ENCODE data around the gene APEH.

APEH gene

DNA sequence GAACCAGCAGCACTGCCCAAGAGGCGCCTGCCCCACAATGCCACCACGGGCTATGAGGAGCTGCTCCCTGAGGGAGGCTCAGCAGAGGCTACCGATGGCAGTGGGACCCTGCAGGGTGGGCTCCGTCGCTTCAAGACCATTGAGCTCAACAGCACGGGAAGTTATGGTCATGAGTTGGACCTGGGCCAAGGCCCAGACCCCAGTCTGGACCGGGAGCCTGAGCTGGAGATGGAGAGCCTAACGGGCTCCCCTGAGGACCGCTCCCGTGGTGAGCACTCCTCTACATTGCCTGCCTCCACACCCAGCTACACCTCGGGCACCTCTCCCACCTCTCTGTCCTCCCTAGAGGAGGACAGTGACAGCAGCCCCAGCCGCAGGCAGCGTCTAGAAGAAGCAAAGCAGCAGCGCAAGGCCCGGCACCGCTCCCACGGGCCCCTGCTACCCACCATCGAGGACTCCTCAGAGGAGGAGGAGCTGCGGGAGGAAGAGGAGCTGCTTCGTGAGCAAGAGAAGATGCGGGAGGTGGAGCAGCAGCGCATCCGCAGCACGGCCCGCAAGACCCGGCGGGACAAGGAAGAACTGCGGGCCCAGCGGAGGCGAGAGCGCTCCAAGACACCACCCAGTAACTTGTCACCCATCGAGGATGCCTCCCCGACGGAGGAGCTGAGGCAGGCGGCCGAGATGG is 21.8 kb upstream of the APEH start:
- DNase-seq, result no peak

DNA sequence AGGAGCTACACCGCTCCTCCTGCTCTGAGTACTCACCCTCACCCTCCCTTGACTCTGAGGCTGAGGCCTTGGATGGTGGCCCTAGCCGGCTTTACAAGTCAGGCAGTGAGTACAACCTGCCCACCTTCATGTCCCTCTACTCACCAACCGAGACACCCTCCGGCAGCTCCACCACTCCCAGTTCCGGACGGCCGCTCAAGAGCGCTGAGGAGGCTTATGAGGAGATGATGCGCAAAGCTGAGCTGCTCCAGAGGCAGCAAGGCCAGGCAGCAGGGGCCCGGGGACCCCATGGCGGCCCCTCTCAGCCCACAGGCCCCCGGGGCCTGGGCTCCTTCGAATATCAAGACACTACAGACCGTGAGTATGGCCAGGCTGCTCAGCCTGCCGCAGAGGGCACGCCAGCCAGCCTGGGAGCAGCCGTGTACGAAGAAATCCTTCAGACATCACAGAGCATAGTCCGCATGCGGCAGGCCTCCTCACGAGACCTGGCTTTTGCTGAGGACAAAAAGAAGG is 21.2 kb upstream of the APEH start:
- no peak for DNase-seq

DNA sequence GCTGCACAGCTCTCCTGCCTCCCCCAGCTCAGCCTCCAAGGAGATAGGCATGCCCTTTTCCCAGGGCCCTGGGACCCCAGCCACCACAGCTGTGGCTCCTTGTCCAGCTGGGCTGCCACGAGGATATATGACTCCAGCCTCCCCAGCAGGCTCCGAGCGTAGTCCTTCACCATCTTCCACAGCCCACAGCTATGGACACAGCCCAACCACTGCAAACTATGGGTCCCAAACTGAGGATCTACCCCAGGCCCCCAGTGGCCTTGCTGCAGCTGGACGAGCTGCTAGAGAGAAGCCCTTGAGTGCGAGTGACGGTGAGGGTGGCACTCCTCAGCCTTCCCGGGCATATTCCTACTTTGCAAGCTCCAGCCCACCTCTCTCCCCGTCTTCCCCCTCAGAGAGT is 20.5 kb upstream of the APEH start:
- DNase-seq, result no peak

DNA sequence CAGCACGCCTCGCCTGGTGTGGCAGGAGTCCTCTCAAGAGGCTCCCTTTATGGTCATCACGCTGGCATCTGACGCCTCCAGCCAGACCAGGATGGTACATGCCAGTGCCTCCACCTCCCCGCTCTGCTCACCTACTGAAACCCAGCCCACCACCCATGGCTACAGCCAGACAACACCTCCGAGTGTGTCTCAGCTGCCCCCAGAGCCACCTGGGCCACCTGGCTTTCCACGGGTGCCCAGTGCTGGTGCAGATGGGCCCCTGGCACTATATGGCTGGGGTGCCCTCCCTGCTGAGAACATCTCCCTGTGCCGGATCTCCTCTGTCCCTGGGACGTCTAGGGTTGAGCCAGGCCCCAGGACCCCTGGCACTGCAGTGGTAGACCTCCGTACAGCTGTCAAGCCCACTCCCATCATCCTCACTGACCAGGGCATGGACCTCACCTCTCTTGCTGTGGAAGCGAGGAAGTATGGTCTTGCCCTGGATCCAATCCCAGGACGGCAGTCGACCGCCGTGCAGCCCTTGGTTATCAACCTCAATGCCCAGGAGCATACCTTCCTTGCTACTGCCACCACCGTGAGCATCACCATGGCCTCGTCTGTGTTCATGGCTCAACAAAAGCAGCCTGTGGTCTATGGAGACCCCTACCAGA is 19.9 kb upstream of the APEH start:
- no peak for DNase-seq

GRCh38 chr3:49654955-49655556 is 19.1 kb upstream of the APEH start:
- DNase-seq, result no peak

DNA sequence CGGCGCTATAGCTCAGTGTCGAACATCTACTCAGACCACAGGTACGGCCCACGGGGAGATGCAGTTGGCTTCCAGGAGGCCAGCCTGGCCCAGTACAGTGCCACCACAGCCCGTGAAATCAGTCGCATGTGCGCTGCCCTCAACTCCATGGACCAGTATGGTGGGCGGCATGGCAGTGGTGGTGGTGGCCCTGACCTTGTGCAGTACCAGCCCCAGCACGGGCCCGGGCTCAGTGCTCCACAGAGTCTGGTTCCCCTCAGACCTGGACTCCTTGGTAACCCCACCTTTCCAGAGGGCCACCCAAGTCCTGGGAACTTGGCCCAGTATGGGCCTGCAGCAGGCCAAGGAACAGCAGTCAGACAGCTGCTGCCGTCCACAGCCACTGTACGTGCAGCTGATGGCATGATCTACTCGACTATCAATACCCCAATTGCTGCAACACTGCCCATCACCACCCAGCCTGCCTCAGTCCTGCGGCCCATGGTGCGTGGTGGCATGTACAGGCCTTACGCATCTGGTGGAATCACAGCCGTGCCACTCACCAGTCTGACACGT is 18.3 kb upstream of the APEH start:
- no peak for DNase-seq

DNA sequence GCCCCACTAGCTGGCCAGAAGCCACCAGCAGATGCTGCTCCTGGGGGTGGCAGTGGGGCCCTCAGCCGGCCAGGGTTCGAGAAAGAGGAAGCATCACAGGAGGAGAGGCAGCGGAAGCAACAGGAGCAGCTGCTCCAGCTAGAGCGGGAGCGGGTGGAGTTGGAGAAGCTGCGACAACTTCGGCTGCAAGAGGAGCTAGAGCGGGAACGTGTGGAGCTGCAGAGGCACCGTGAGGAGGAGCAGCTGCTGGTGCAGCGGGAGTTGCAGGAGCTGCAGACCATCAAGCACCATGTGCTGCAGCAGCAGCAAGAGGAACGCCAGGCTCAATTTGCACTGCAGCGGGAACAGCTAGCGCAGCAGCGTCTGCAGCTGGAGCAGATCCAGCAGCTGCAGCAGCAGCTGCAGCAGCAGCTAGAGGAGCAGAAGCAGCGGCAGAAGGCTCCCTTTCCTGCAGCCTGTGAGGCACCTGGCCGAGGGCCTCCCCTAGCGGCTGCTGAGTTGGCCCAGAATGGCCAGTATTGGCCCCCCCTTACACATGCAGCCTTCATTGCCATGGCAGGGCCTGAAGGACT is 17.5 kb upstream of the APEH start:
- peak; percentile 93 to 94 for DNase-seq

DNA sequence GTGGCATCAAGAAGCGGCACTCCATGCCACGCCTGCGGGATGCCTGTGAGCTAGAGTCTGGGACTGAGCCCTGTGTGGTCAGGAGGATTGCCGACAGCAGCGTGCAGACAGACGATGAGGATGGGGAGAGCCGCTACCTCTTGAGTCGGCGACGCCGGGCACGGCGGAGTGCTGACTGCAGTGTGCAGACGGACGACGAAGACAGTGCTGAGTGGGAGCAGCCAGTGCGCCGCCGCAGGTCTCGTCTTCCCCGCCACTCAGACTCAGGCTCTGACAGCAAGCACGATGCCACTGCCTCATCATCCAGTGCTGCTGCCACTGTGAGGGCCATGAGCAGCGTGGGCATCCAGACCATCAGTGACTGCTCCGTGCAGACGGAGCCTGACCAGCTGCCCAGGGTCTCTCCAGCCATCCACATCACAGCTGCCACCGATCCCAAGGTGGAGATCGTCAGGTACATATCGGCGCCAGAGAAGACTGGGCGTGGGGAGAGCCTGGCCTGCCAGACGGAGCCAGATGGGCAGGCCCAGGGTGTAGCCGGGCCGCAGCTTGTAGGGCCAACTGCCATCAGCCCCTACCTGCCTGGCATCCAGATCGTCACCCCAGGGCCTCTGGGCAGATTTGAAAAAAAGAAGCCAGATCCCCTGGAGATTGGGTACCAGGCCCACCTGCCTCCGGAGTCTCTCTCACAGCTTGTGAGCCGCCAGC is 16.8 kb upstream of the APEH start:
- DNase-seq, result no peak

GRCh38 chr3:49658711-49659110 is 15.4 kb upstream of the APEH start:
- no peak for DNase-seq

DNA sequence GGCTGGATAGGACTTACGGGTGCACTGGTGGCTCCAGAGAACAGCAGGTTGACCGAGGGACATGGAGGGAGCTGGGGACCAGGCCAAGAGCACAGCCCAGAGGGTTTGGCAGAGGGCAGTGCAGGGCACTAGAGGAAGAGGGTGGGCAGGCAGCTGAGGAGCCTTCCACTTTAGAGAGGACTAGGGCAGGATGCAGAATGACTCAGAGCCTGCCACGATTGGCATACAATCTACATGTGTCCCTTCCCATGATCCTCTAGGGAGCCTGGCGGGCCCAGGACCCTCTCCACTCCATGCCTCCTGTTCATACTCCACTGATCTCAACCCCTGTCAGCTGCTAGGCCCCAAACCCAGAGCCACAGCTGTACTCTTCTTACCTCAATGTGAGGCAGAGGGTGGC is 14.4 kb upstream of the APEH start:
- DNase-seq, result no peak

DNA sequence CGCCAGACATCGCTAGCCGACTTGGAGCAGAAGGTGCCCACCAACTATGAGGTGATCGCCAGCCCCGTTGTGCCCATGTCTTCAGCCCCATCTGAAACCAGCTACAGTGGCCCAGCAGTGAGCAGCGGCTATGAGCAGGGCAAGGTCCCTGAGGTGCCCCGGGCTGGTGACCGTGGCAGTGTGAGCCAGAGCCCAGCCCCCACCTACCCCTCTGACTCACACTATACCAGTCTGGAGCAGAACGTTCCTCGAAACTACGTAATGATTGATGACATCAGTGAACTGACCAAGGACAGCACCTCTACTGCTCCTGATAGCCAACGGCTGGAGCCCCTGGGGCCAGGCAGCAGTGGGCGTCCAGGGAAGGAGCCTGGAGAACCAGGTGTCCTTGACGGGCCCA is 12.9 kb upstream of the APEH start:
- DNase-seq, result no peak

DNA sequence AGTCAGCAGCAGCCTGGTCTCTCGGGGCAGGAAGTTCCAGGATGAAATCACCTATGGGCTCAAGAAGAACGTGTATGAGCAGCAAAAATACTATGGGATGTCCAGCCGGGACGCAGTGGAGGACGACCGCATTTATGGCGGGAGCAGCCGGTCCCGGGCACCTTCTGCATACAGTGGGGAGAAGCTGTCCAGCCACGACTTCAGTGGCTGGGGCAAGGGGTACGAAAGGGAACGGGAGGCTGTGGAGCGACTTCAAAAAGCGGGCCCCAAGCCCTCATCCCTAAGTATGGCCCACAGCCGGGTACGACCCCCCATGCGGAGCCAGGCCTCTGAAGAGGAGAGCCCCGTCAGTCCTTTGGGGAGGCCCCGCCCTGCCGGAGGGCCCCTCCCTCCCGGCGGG is 12.1 kb upstream of the APEH start:
- no peak for DNase-seq

DNA sequence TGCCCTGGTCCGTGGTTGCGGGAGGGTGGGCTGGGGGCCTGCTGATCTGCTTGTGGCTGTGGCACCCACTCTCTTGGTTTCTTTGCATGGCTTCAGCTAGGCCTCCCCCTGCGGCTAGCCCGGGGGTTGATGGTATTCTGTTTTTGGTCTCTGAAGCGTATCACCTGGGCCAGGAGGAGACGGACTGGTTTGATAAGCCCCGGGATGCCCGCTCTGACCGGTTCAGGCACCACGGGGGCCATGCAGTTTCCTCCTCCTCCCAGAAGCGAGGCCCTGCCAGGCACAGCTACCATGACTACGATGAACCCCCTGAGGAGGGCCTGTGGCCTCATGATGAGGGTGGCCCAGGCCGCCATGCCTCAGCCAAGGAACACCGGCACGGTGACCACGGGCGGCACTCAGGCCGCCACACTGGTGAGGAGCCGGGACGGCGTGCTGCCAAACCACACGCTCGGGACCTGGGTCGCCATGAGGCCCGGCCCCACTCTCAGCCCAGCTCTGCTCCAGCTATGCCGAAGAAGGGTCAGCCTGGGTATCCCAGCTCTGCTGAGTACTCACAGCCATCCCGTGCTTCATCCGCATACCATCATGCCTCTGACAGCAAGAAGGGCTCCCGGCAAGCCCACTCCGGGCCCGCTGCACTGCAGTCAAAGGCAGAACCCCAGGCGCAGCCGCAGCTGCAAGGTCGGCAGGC is 11.3 kb upstream of the APEH start:
- no peak for DNase-seq

DNA sequence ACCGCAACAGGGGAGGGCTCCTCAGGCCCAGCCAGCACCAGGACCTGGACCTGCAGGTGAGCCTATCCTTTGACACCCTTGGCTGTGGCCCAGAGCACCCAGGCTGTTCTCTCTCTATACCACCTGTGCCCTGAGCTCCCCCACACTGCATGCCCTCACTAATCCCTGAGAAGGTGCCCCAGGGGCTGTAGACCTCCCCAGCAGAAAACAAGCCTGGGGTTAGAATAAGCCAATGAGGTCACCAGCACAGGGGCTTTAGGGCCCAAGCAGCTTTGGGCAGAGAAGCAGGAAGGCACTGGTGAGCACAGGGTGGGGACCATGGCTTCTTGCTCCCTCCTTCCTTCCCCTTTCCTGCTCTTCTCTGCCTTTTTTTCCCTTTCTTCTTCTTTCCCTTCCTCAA is 10.3 kb upstream of the APEH start:
- DNase-seq, result no peak

DNA sequence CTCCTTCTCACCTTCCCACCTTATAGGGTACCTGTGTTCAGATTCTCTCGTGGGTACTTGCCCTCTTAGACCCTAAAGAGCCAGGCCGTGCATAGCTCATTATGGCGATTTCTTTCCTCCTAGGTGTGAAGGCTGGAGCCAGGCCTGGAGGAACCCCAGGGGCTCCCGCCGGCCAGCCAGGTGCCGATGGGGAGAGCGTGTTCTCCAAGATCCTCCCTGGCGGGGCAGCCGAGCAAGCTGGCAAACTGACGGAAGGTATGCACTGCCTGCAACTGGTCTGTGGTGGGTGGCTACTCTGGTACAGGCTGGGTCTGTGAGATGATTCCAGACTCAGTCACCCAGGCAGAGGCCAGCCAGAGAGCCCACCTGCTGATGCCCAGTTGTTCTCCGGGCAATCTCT is 9.9 kb upstream of the APEH start:
- no peak for DNase-seq

DNA sequence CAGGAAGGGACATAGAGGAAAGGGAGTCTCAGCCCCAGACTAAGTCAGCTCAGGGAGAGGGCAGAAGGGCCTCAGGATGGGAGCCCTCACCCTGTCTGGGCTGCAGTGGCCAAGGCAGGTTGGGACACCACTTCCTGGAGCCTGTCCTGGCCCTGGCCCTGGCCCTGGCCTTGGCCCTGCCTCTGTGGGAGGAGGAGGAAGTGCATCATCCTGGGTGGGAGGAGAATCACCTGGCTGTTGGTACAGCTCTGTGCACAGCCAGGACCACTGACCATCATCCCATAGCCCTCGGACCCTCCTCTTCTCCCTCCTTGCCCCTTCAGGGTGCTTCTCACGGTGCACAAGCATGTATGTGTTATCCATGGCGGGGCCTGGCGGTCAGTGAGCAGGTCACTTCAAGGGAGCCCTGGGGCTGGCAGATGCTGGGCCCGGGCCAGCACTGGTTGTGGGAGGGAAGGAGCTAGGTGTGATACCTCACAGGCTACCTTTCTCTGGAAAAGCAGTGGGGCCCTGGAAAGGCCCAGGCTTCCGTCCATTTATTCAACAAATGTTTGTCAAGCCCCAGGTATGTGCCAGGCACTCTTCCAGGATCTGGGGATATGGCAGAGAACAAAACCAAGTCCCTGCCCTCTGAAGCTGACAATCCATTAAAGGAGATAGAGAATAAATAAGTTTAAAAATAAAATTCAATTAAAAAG is 8.2 kb upstream of the APEH start:
- DNase-seq, result no peak

DNA sequence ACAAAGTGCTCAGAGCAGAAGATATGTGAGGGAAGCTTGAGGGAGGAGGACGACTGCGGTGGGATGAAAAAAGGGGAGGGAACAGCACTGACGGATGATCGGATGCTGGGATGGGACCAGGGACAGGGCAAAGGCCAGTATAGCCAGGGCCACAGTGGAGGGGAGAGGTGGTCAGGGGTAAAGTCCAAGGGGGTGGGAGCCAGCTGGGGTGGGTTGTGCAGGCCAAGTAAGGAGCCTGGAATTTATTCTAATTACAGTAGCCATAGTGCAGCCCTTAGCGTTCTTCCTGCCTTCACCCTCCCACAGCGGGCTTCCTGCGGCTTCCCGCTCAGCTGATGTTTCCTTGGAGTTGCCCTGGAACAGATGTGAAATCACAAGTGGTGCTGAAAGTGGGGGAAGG is 7.6 kb upstream of the APEH start:
- DNase-seq, result no peak

DNA sequence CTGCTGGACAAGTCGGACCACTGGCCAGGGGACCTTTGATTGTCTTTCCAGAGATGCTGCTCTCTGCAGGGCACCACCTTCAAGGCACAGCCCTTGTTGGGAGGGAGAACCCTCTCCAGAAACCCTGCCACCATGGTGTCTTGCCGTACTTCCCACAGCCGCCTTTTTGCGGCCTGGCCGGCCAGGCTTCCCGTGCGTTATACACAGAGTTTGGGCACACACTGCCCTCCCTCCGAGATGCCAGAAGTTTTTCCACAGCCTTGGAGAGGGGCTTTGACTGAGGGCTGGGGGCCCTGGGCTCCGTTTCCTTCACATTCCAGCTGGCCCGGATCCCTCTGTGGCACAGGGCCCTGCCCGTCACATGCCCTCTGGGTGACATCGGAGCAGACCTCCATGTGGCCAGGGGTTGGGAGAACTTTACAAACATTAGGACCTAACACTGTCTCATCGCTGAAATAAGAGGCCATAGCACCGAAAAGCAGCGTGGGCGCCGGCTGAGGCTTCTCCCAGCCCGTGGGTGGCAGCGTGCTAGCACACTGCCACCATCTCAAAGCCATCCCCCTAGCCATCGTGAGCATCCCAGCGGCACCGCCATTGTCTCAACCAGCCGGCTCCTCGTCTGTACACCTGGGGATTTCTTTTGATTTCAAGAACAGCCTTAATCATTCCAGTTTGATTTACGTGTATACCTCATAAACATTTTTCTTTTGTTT is 6.3 kb upstream of the APEH start:
- DNase-seq, result no peak

DNA sequence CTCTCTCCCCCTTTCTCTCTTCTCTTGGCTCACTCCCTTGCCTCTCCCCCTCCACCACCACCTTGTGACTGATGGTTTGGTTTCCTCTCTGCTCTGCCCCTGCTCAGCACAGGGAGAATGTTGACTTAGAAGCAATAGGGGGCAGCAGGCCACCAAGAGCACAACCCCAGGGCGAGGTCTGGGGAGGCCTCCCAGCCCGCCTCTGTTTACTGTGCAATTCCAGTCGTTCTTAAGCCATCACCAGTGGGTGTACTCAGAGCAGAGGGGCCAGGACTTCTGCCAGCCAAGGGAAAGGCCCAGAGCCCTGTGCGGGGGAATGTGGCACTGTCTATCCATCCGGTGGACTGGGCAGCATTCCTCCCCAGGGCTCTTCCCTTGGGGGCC is 5.7 kb upstream of the APEH start:
- DNase-seq, result peak; percentile 28 to 30

DNA sequence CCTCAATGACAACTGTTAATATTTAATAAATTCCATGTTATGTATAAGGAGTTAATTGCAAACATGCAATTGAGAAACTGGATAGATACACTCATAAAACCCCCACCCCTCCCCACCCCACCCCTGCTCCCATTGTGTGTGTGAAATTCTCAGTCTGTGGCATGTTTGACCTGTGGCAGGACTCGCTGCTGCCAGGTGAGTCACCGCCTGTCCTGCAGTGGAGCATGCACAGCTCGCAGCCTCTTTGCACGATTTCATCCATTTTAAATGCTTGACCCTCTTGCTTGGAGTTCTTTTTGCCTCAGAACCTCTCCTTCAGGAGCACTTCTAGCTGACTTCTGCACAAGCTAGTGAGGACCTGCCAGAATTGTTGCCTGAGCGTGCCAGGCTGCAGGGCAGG is 5.3 kb upstream of the APEH start:
- no peak for DNase-seq

- DNase-seq, result no peak
Measured at GRCh38 chr3:49669352-49669751, 4.8 kb upstream of the APEH start.
